H1 (cell line): Measurements from ENCODE around the gene PERCC1. TPM values are rescaled to one million over a fixed set of nuclear protein-coding genes. Genes with fewer than 3 reads are reported as not detected.
A peak's percentile ranks its signal among the peaks of the same experiment; 100 is the strongest.

Experiments used
- CTCF ChIA-PET: fragments of 300-600 bp; sonication (Branson Sonifier 250); formaldehyde crosslinking; loops from one replicate; lab custom pipeline; 2021; ENCODE audit not compliant: partially characterized antibody; lab: Charles Lee
- POLR2A ChIA-PET: fragments of 300-600 bp; sonication (Branson Sonifier 250); formaldehyde crosslinking; loops from one replicate; lab custom pipeline; 2021; ENCODE audit warnings: inconsistent platforms; ENCODE audit not compliant: partially characterized antibody; lab: Charles Lee
- DNase-seq, 2 experiments: peaks; one replicate each; pipeline versions ENCODE4 v3.0.0 to v3.0.0-alpha.2; 2010 to 2022; ENCODE audit warnings: low spot score in 2 of 2, low read depth in 1 of 2, mixed read lengths in 1 of 2
- FAIRE-seq: peaks from 2 replicates; lab custom pipeline; 2011; peaks lifted over from hg19 to GRCh38; lab: Jason Lieb, UNC
- H2AFZ ChIP-seq: 2 replicates; pipeline ENCODE4 v1.8.1; 2012; ENCODE audit warnings: low read length, inconsistent platforms
- H2AK5ac ChIP-seq: 2 replicates; pipeline ENCODE4 v1.6.1; 2013; ENCODE audit warnings: low read depth, low read length
- H2BK120ac ChIP-seq: replicated peaks from 2 replicates; pipeline ENCODE3; 2013; ENCODE audit warnings: low read depth, low read length, inconsistent platforms
- H2BK12ac ChIP-seq: 2 replicates; pipeline ENCODE4 v1.6.1; 2013; ENCODE audit warnings: low read depth, low read length
- H2BK15ac ChIP-seq: 2 replicates; pipeline ENCODE4 v1.6.1; 2013; ENCODE audit warnings: low read length
- H2BK20ac ChIP-seq: 2 replicates; pipeline ENCODE4 v1.6.1; 2013; ENCODE audit warnings: low read length
- H2BK5ac ChIP-seq: 2 replicates; pipeline ENCODE4 v1.6.1; 2013; ENCODE audit warnings: low read depth, low read length
- H3K14ac ChIP-seq: 2 replicates; pipeline ENCODE4 v1.6.1; 2013; ENCODE audit warnings: inconsistent platforms; ENCODE audit not compliant: insufficient read length
- H3K18ac ChIP-seq: 2 replicates; pipeline ENCODE4 v1.6.1; 2013; ENCODE audit warnings: low read length; ENCODE audit errors: extremely low read depth
- H3K23ac ChIP-seq: 2 replicates; pipeline ENCODE4 v1.6.1; 2013; ENCODE audit warnings: inconsistent platforms; ENCODE audit not compliant: insufficient read length
- H3K23me2 ChIP-seq: 2 replicates; pipeline ENCODE4 v1.6.1; 2013; ENCODE audit warnings: low read depth, low read length
- H3K27ac ChIP-seq: 2 replicates; pipeline ENCODE4 v1.6.1; 2011; ENCODE audit warnings: low read depth, low read length, inconsistent platforms
- H3K27me3 ChIP-seq, 4 experiments: replicated peaks in 1 of 4; 1 replicate in 1 of 4; 2 replicates in 3 of 4; pipeline versions ENCODE4 v1.6.1 to v1.8.1; 2011 to 2013; ENCODE audit warnings: low read length in 3 of 4, mild to moderate bottlenecking in 3 of 4, inconsistent platforms in 2 of 4, mixed read lengths in 2 of 4, moderate library complexity in 1 of 4; ENCODE audit not compliant: control insufficient read depth in 3 of 4, insufficient read depth in 3 of 4; ENCODE audit errors: extremely low read depth in 1 of 4
- H3K36me3 ChIP-seq, 4 experiments: 2 replicates each; pipeline versions ENCODE4 v1.6.1 to v1.8.1; 2011 to 2013; ENCODE audit warnings: mild to moderate bottlenecking in 4 of 4, low read length in 3 of 4, moderate library complexity in 2 of 4, control low read depth in 1 of 4, inconsistent platforms in 1 of 4; ENCODE audit not compliant: insufficient read depth in 4 of 4, control insufficient read depth in 2 of 4
- H3K4ac ChIP-seq: replicated peaks from 2 replicates; pipeline ENCODE3; 2013; ENCODE audit warnings: low read length, low read depth, mixed read lengths, inconsistent platforms; ENCODE audit not compliant: insufficient read length
- H3K4me1 ChIP-seq, 4 experiments: replicated peaks in 1 of 4; 1 replicate in 1 of 4; 2 replicates in 3 of 4; pipeline versions ENCODE4 v1.6.1 to v1.8.1; 2011 to 2013; ENCODE audit warnings: low read length in 3 of 4, inconsistent platforms in 2 of 4, mixed read lengths in 1 of 4; ENCODE audit not compliant: insufficient read depth in 4 of 4, control insufficient read depth in 3 of 4
- H3K4me2 ChIP-seq, 2 experiments: 2 replicates each; pipeline versions ENCODE4 v1.6.1 to v1.8.1; 2011 to 2013; ENCODE audit warnings: low read depth in 2 of 2, low read length in 2 of 2, control low read depth in 1 of 2, inconsistent platforms in 1 of 2, mild to moderate bottlenecking in 1 of 2; ENCODE audit not compliant: insufficient read depth in 1 of 2
- H3K4me3 ChIP-seq, 4 experiments: fragments of 200-600, 300-600 bp in 1 of 4; sonication (generic), shearing (Covaris generic), sonication (Bioruptor Twin) in 1 of 4; 2 replicates each; pipeline versions ENCODE4 v1.5.1 to v1.8.1; 2011 to 2016; ENCODE audit warnings: low read length in 4 of 4, low read depth in 3 of 4, control low read depth in 2 of 4, inconsistent platforms in 2 of 4, mild to moderate bottlenecking in 2 of 4, mixed read lengths in 1 of 4, moderate library complexity in 1 of 4; ENCODE audit not compliant: insufficient read depth in 2 of 4; ENCODE audit errors: extremely low read depth in 1 of 4
- H3K56ac ChIP-seq: replicated peaks from 2 replicates; pipeline ENCODE3; 2013; ENCODE audit warnings: low read depth, mild to moderate bottlenecking, mixed read lengths, low read length, inconsistent platforms; ENCODE audit not compliant: insufficient read length
- H3K79me1 ChIP-seq: 2 replicates; pipeline ENCODE4 v1.6.1; 2013; ENCODE audit warnings: low read depth, low read length, control low read depth
- H3K79me2 ChIP-seq, 2 experiments: 2 replicates each; pipeline versions ENCODE4 v1.6.1 to v1.8.1; 2012 to 2013; ENCODE audit warnings: low read length in 2 of 2, mild to moderate bottlenecking in 2 of 2, inconsistent platforms in 1 of 2; ENCODE audit not compliant: insufficient read depth in 2 of 2, control insufficient read depth in 1 of 2
- H3K9ac ChIP-seq, 4 experiments: replicated peaks in 1 of 4; 1 replicate in 1 of 4; 2 replicates in 3 of 4; pipeline versions ENCODE4 v1.6.1 to v1.8.1; 2011 to 2013; ENCODE audit warnings: low read depth in 3 of 4, low read length in 3 of 4, control low read depth in 2 of 4, mild to moderate bottlenecking in 2 of 4, moderate library complexity in 2 of 4, inconsistent platforms in 1 of 4; ENCODE audit errors: extremely low read depth in 1 of 4
- H3K9me3 ChIP-seq, 2 experiments: 2 replicates each; pipeline versions ENCODE4 v1.6.1 to v1.8.1; 2012 to 2013; ENCODE audit warnings: mild to moderate bottlenecking in 2 of 2, moderate library complexity in 2 of 2, control low read depth in 1 of 2, inconsistent platforms in 1 of 2, low read depth in 1 of 2, low read length in 1 of 2, mixed read lengths in 1 of 2; ENCODE audit not compliant: insufficient read depth in 2 of 2
- H4K20me1 ChIP-seq, 2 experiments: replicated peaks in 1 of 2; 2 replicates each; pipeline versions ENCODE3 to v1.8.1; 2011 to 2013; ENCODE audit warnings: inconsistent platforms in 2 of 2, low read length in 2 of 2, mild to moderate bottlenecking in 1 of 2; ENCODE audit not compliant: insufficient read depth in 2 of 2, control insufficient read depth in 1 of 2
- H4K5ac ChIP-seq: 2 replicates; pipeline ENCODE4 v1.6.1; 2013; ENCODE audit warnings: low read length, low read depth, mixed read lengths, inconsistent platforms; ENCODE audit not compliant: insufficient read length
- H4K8ac ChIP-seq: 2 replicates; pipeline ENCODE4 v1.8.0; 2013; ENCODE audit warnings: mild to moderate bottlenecking, moderate library complexity, low read length, inconsistent platforms; ENCODE audit not compliant: insufficient read depth; ENCODE audit errors: extremely low read depth
- H4K91ac ChIP-seq: replicated peaks from 2 replicates; pipeline ENCODE3; 2013; ENCODE audit warnings: low read length, mixed read lengths, inconsistent platforms; ENCODE audit not compliant: insufficient read length
- ASH2L ChIP-seq: fragments of 200-600, 300-600 bp; sonication (generic); IDR thresholded peaks from one replicate; pipeline ENCODE4 v1.7.1; 2017; ENCODE audit warnings: low read length
- CBX5 ChIP-seq: fragments of 300-800, 300-1000 bp; sonication (generic); IDR thresholded peaks from 2 replicates; pipeline ENCODE4 v1.7.1; 2016; ENCODE audit warnings: antibody characterized with exemption, low read length, low read depth
- CREB1 ChIP-seq: IDR thresholded peaks from 2 replicates; pipeline ENCODE4 v1.6.1; 2012; ENCODE audit warnings: inconsistent platforms
- CTBP2 ChIP-seq: IDR thresholded peaks from 2 replicates; pipeline ENCODE4 v1.7.0; 2011; ENCODE audit warnings: borderline replicate concordance, mild to moderate bottlenecking, moderate library complexity, mixed read lengths, low read length; ENCODE audit not compliant: insufficient read depth, insufficient read length
- EZH2 ChIP-seq: fragments of 200-600 bp; sonication (generic); IDR thresholded peaks from 2 replicates; pipeline ENCODE4 v1.7.1; 2012; ENCODE audit warnings: low read depth, mild to moderate bottlenecking, moderate library complexity, low read length, inconsistent platforms; ENCODE audit not compliant: severe bottlenecking
- JUN ChIP-seq: IDR thresholded peaks from 2 replicates; pipeline ENCODE4 v1.6.1; 2011; ENCODE audit warnings: low read depth, mild to moderate bottlenecking, improper control_type of control experiment, low read length
- KDM4A ChIP-seq: IDR thresholded peaks from one replicate; pipeline ENCODE4 v1.7.1; 2012; ENCODE audit warnings: low read depth, mild to moderate bottlenecking, moderate library complexity, low read length, inconsistent platforms; ENCODE audit not compliant: severe bottlenecking
- NANOG ChIP-seq: IDR thresholded peaks from 2 replicates; pipeline ENCODE4 v1.6.1; 2011; ENCODE audit warnings: low read length, low read depth, mild to moderate bottlenecking, inconsistent platforms; ENCODE audit not compliant: insufficient read depth, poor library complexity, severe bottlenecking
- NRF1 ChIP-seq: IDR thresholded peaks from 2 replicates; pipeline ENCODE4 v1.6.1; 2011; ENCODE audit warnings: mild to moderate bottlenecking, low read depth, low read length, improper control_type of control experiment
- RBBP5 ChIP-seq: IDR thresholded peaks from 2 replicates; pipeline ENCODE4 v1.7.1; 2012; ENCODE audit warnings: low read depth, mild to moderate bottlenecking, inconsistent platforms, low read length, moderate library complexity, borderline replicate concordance
- RXRA ChIP-seq: IDR thresholded peaks from 2 replicates; pipeline ENCODE4 v1.6.1; 2011; ENCODE audit warnings: low read depth, mild to moderate bottlenecking, low read length, moderate library complexity; ENCODE audit not compliant: insufficient read depth
- SIN3A ChIP-seq, 2 experiments: IDR thresholded peaks in 1 of 2; conservative IDR thresholded peaks in 1 of 2; 2 replicates each; pipeline ENCODE4 v1.6.1; 2011 to 2012; ENCODE audit warnings: low read length in 2 of 2, improper control_type of control experiment in 1 of 2, low read depth in 1 of 2, mild to moderate bottlenecking in 1 of 2
- TAF1 ChIP-seq: IDR thresholded peaks from 2 replicates; pipeline ENCODE4 v1.6.1; 2011; ENCODE audit warnings: mild to moderate bottlenecking, low read depth, low read length
- TAF7 ChIP-seq: optimal IDR thresholded peaks from 2 replicates; pipeline ENCODE3; 2011; ENCODE audit warnings: low read depth, mild to moderate bottlenecking, inconsistent platforms, low read length, moderate library complexity, borderline replicate concordance
- TCF12 ChIP-seq: IDR thresholded peaks from 2 replicates; pipeline ENCODE4 v1.6.1; 2011; ENCODE audit warnings: low read depth, mild to moderate bottlenecking, low read length
- WGBS, 2 experiments: shearing (Covaris generic) in 1 of 2; methylation state at CpG; one replicate each; pipeline versions ENCODE4 v1.1.6 to v1.1.7; 2013 to 2015; ENCODE audit warnings: low lambda C conversion rate in 2 of 2, mixed read lengths in 2 of 2, inconsistent platforms in 1 of 2, low coverage in 1 of 2, missing lambda C conversion rate in 1 of 2; ENCODE audit not compliant: insufficient replicate concordance in 2 of 2, insufficient coverage in 1 of 2, insufficient read length in 1 of 2; ENCODE audit errors: extremely low coverage in 1 of 2, missing lambda C conversion rate in 1 of 2; 5-methylcytosine and 5-hydroxymethylcytosine counted together
- polyA plus RNA-seq, 7 experiments: library from polyadenylated mRNA; depleted of rRNA in 3 of 7; stranded (reverse) in 5 of 7; unstranded in 2 of 7; fragments of >200 nt in 5 of 7; fragments of 200-250 nt in 2 of 7; gene quantifications; 1 replicate in 5 of 7; 2 replicates in 1 of 7; 4 replicates in 1 of 7; pipeline versions ENCODE4 v1.2.1 to v1.2.3, GENCODE V29; 2011 to 2013; ENCODE audit warnings: missing spikeins in 2 of 7, mixed read lengths in 2 of 7
- total RNA-seq: library from RNA; stranded (reverse); fragmentation: NEBNext Ultra II Directional; extraction: Animal tissue kit (Norgen Biotek cat#: 25700); gene quantifications from 2 replicates; pipeline ENCODE4 v1.2.1, GENCODE V29; 2021

PERCC1 gene
- total and polyA plus RNA-seq, 2 of the 8 experiments (the other 6 are each of a cell fraction or from before 2014, with no cell fraction given), result not detected

GRCh38 chr16:1433263-1433560, 2.3 kb downstream of the PERCC1 start:
- POLR2A ChIA-PET, result interaction anchor here (1.1 to 2.4 kb wide), 6 partner anchors 10 to 84 kb away, joined by 3 to 10 read pairs (median 3); partner anchors contain the start of genes UNKL and UQCC4
- WGBS, 2 experiments, result 92% methylated on average over 12 of the region's 14 CpGs; no CpG with 5 or more reads in 1 of the 2 experiments
- Histone ChIP-seq H2BK5ac (no peak overlapping the region), H4K5ac (no peak overlapping the region), H3K23me2 (no peaks in the 10 kb centered on the region), H3K4me1 (no peaks in the 10 kb centered on the region; a peak in 2 of 7 replicates), H3K79me2 (no peaks in the 10 kb centered on the region), H3K9ac (no peak overlapping the region), H3K9me3 (no peaks in the 10 kb centered on the region), H2AK5ac (no peak overlapping the region), H3K56ac (peak overlapping the region; percentile 30), H3K14ac (no peak overlapping the region), H3K27me3 (no peaks in the 10 kb centered on the region), H4K20me1 (no peaks in the 10 kb centered on the region), H3K79me1 (no peaks in the 10 kb centered on the region), H2BK12ac (no peak overlapping the region), H2BK15ac (no peak overlapping the region), H2BK120ac (no peak overlapping the region), H2AFZ (no peak overlapping the region), H3K18ac (no peak overlapping the region), H4K8ac (peak overlapping the region; percentile 68), H2BK20ac (no peak overlapping the region), H3K4ac (no peak overlapping the region), H3K4me2 (no peak overlapping the region), H3K27ac (no peak overlapping the region), H3K36me3 (no peaks in the 10 kb centered on the region), H3K4me3 (no peak overlapping the region), H4K91ac (no peak overlapping the region), H3K23ac (no peak overlapping the region)
- DNase-seq (no peak), FAIRE-seq (no peak)
- CTCF ChIA-PET, result interaction anchor here (0.6 to 1.7 kb wide), 6 partner anchors 8 to 111 kb away, joined by 3 to 8 read pairs (median 3); no protein-coding TSS in a partner anchor
- no peak for TF ChIP-seq CREB1
- TF ChIP-seq SIN3A (conservative IDR thresholded peaks at IDR 0.05 in 1 of 2, IDR thresholded peaks at IDR 0.05 in 1 of 2; ENCODE audit: low read depth in 1 of 2, low read length in 2 of 2), result no peak
- TF ChIP-seq RXRA, result no peak
- TF ChIP-seq NANOG, result no peak
- TF ChIP-seq KDM4A, result no peak
- TF ChIP-seq RBBP5, result no peak
- no peak for TF ChIP-seq CTBP2
- no peak for TF ChIP-seq TAF1
- TF ChIP-seq CBX5, result no peak
- TF ChIP-seq ASH2L, result no peak
- no peak for TF ChIP-seq TCF12
- TF ChIP-seq NRF1, result no peak
- no peak for TF ChIP-seq EZH2
- TF ChIP-seq TAF7, result no peak
- no peak for TF ChIP-seq JUN
